Colonic mucosa (tissue), 4 donors: ENCODE measurements around the gene ILDR1. TPM values are rescaled to one million over a fixed set of nuclear protein-coding genes. Genes with fewer than 3 reads are reported as not detected.

ENCODE experiments used
- DNase-seq: peaks from one replicate; pipeline ENCODE4 v3.0.0-alpha.2; 2020
- H3K27ac ChIP-seq: fragments of 200-600 bp; one replicate; pipeline ENCODE4 v1.8.0; 2021
- H3K27me3 ChIP-seq: fragments of 200-600 bp; one replicate; pipeline ENCODE4 v1.8.0; 2021
- H3K36me3 ChIP-seq: fragments of 200-600 bp; one replicate; pipeline ENCODE4 v1.8.0; 2021
- H3K4me1 ChIP-seq: fragments of 200-600 bp; one replicate; pipeline ENCODE4 v1.8.0; 2021; ENCODE audit warnings: mild to moderate bottlenecking
- H3K4me3 ChIP-seq: fragments of 200-600 bp; one replicate; pipeline ENCODE4 v1.8.0; 2021
- H3K9ac ChIP-seq, 2 donors: one replicate each; pipeline ENCODE4 v1.7.0; 2013; ENCODE audit warnings: control low read depth in 2 of 2, low read depth in 2 of 2, low read length in 2 of 2
- H3K9me3 ChIP-seq: fragments of 200-600 bp; one replicate; pipeline ENCODE4 v1.8.0; 2021
- CTCF ChIP-seq: fragments of 200-600 bp; IDR thresholded peaks from one replicate; pipeline ENCODE4 v1.8.0; 2022; ENCODE audit warnings: antibody characterized with exemption, mild to moderate bottlenecking
- intact Hi-C: fragments of 100-400 bp; cut with DNase I; formaldehyde crosslinking; loops from one replicate; pipeline ENCODE4 v1.14.1; 2022
- total RNA-seq, 2 donors: library from RNA; stranded (reverse); fragmentation: NEBNext Ultra II Directional in 1 of 2; extraction: Animal tissue kit (Norgen Biotek cat#: 25700) in 1 of 2; gene quantifications; one replicate each; pipeline ENCODE4 v1.2.1, GENCODE V29; 2021
- donor health status: healthy.
- donor health status: DM: no; HTN: no; CAD: no.
- donor health status: DM: no; HTN: no; CAD: no.

ILDR1 gene
- total RNA-seq, 2 donors from 2014 or later: 18.4 to 19.7 TPM

- no peak overlapping the region for H3K9ac ChIP-seq
- TF ChIP-seq CTCF: no peak
- no peak overlapping the region for H3K4me3 ChIP-seq
- H3K36me3 ChIP-seq: no peaks in the 10 kb centered on the region
- H3K27me3 ChIP-seq: no peaks in the 10 kb centered on the region
- no peak for DNase-seq
- no peaks in the 10 kb centered on the region for H3K9me3 ChIP-seq
- H3K4me1 ChIP-seq: no peaks in the 10 kb centered on the region
- no peak overlapping the region for H3K27ac ChIP-seq
- intact Hi-C loops: no loop called here
Measured at GRCh38 chr3:122019493-122019892, 2.6 kb downstream of the ILDR1 start.

DNA sequence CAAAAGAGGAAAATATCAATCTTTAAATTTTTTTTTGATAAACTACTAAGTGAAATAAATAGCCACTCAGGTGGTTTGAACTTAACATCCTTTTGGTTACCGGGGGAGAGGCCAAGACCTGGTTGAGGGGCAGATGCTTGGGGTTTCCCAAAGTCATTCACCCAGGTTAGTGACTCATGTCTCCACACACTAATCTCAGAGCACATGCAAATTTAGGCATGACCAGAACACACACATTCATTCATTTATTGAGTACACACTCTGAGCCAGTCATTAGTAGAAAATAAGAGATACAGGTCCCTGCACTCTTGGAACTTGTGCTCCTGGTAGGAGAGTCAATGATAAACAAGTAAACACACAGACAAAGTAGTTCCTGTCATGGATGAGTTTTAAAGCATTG lies 7.3 kb downstream of the ILDR1 start:
- Histone ChIP-seq H3K27me3 (no peaks in the 10 kb centered on the region), H3K4me3 (no peak overlapping the region), H3K9me3 (no peaks in the 10 kb centered on the region), H3K4me1 (no peaks in the 10 kb centered on the region), H3K36me3 (no peaks in the 10 kb centered on the region), H3K9ac (no peak overlapping the region), H3K27ac (no peak overlapping the region)
- no peak for TF ChIP-seq CTCF
- intact Hi-C loops: no loop called here
- DNase-seq: no peak

GRCh38 chr3:122013448-122013925 lies 8.6 kb downstream of the ILDR1 start:
- H3K4me3 ChIP-seq: no peak overlapping the region
- no peak overlapping the region for H3K27ac ChIP-seq
- H3K9ac ChIP-seq: no peak overlapping the region
- DNase-seq: peak; percentile 45
- intact Hi-C loops: no loop called here
- no peaks in the 10 kb centered on the region for H3K9me3 ChIP-seq
- H3K4me1 ChIP-seq: no peaks in the 10 kb centered on the region
- TF ChIP-seq CTCF: no peak
- no peaks in the 10 kb centered on the region for H3K27me3 ChIP-seq
- no peaks in the 10 kb centered on the region for H3K36me3 ChIP-seq

GRCh38 chr3:122012821-122013220 lies 9.2 kb downstream of the ILDR1 start:
- intact Hi-C loops: no loop called here
- no peak overlapping the region for H3K27ac ChIP-seq
- no peak for TF ChIP-seq CTCF
- H3K36me3 ChIP-seq: no peaks in the 10 kb centered on the region
- DNase-seq: no peak
- H3K27me3 ChIP-seq: no peaks in the 10 kb centered on the region
- H3K9ac ChIP-seq: no peak overlapping the region
- no peak overlapping the region for H3K4me3 ChIP-seq
- H3K4me1 ChIP-seq: no peaks in the 10 kb centered on the region
- H3K9me3 ChIP-seq: no peaks in the 10 kb centered on the region

- H3K9ac ChIP-seq: no peak overlapping the region
- DNase-seq: no peak
- H3K4me1 ChIP-seq: no peaks in the 10 kb centered on the region
- H3K36me3 ChIP-seq: no peaks in the 10 kb centered on the region
- H3K27ac ChIP-seq: no peak overlapping the region
- no peak for TF ChIP-seq CTCF
- no peaks in the 10 kb centered on the region for H3K27me3 ChIP-seq
- H3K9me3 ChIP-seq: no peaks in the 10 kb centered on the region
- intact Hi-C loops: no loop called here
- H3K4me3 ChIP-seq: no peak overlapping the region
Measured at GRCh38 chr3:122011396-122011795, 10.7 kb downstream of the ILDR1 start.

DNA sequence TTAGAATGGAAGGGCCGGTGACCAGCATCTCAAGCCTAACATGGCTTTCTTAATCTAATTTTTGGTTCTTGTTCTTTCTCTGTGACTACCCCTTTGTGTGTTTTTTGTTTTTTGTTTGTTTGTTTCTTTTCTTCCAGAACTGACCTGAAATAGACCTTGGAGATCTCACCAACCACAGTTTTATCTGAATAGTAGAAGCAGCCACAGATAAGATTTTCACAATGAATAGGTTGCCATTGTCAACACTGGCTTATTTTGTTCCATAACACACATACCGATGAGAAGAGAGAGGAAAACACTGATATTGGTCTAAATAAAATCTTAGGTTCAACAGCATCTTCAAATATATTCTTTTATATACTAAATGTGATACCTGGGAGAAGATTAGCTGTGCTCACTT lies 11.5 kb downstream of the ILDR1 start:
- Histone ChIP-seq H3K36me3 (no peaks in the 10 kb centered on the region), H3K4me3 (no peak overlapping the region), H3K27ac (no peak overlapping the region), H3K27me3 (no peaks in the 10 kb centered on the region), H3K9ac (no peak overlapping the region), H3K4me1 (no peaks in the 10 kb centered on the region), H3K9me3 (no peaks in the 10 kb centered on the region)
- DNase-seq: no peak
- intact Hi-C loops: no loop called here
- TF ChIP-seq CTCF: no peak
